ENCODE data around the gene CSF2RB. TPM values are rescaled to one million over a fixed set of nuclear protein-coding genes. Genes with fewer than 3 reads are reported as not detected.

The CSF2RB gene
- total RNA-seq, 1 donor from 2014 or later: not detected

DNA sequence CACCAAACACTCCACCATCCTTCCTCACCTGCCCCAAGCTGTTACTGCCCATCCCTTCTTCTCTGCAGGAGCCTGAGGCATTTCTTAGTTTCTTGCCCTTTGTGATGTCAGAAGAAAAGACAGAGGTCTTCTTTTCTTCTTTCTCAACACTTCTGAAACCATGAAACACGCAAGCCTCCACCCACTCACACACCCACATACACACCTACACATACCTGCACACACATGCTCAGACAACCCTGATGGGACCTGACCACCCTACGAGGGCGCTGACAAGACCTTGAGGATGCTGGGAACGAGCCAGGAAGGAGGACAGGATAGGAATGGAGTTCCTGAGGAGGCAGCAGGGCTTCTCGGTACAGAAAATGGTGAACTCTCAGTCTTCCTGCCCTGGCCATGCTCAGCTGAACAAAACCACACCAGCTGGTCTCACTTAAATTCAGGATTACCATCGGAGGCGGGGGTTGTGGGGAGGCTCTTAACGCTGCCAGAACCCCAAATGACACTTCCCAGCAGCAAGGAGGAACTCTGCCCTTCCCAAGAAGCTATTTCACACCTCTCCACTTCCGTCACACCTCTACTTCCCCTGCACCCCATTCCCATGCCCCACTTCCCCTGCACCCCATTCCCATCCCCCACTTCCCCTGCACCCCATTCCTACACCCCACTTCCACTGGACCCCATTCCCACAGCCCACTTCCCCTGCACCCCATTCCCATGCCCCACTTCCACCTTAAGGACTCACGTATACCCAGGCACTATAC is 41.0 kb downstream of the CSF2RB start:
- H3K27me3 ChIP-seq: no peaks in the 10 kb centered on the region
- no peak overlapping the region for H3K27ac Mint-ChIP-seq
- no peaks in the 10 kb centered on the region for H3K36me3 ChIP-seq
- no peak overlapping the region for H3K4me2 ChIP-seq
- peaks cover 14% of the 10 kb centered on the region for H3K27me3 Mint-ChIP-seq (ENCODE audit: insufficient read depth, low read depth)
- no peaks in the 10 kb centered on the region for H3F3A ChIP-seq (ENCODE audit: low read depth)
- peaks cover 8% of the 10 kb centered on the region for H3K9me3 Mint-ChIP-seq
- TF ChIP-seq CTCF (IDR thresholded peaks at IDR 0.05): no peak
- TF ChIP-seq EZH2 (IDR thresholded peaks at IDR 0.05): no peak
- TF ChIP-seq EZH2phosphoT487 (IDR thresholded peaks at IDR 0.05): no peak
- H3K9me3 ChIP-seq (ENCODE audit: low read depth): no peaks in the 10 kb centered on the region
- no peaks in the 10 kb centered on the region for H3K79me2 ChIP-seq (ENCODE audit: low read depth)
- H3K9ac ChIP-seq: no peak overlapping the region
- DNase-seq (ENCODE audit: low spot score): no peak
- no peak overlapping the region for H3K4me3 ChIP-seq
- H3K4me1 ChIP-seq: no peaks in the 10 kb centered on the region
- no peaks in the 10 kb centered on the region for H3K36me3 Mint-ChIP-seq
- H3K27ac ChIP-seq: no peak overlapping the region
- H3K4me1 Mint-ChIP-seq: no peaks in the 10 kb centered on the region
- H2AFZ ChIP-seq (replicated peaks): no peak overlapping the region
- no peaks in the 10 kb centered on the region for H4K20me1 ChIP-seq (ENCODE audit: low read depth)
- no peak overlapping the region for H3K4me3 Mint-ChIP-seq

GRCh38 chr22:36955691-36956090 is 42.3 kb downstream of the CSF2RB start:
- no peak overlapping the region for H3K4me3 Mint-ChIP-seq
- no peaks in the 10 kb centered on the region for H3K36me3 Mint-ChIP-seq
- H3K4me1 ChIP-seq: no peaks in the 10 kb centered on the region
- no peaks in the 10 kb centered on the region for H3K9me3 ChIP-seq (ENCODE audit: low read depth)
- H3K9me3 Mint-ChIP-seq: peaks cover 8% of the 10 kb centered on the region
- no peak overlapping the region for H3K4me2 ChIP-seq
- no peak overlapping the region for H3K27ac Mint-ChIP-seq
- no peaks in the 10 kb centered on the region for H3K27me3 ChIP-seq
- H3K79me2 ChIP-seq (ENCODE audit: low read depth): no peaks in the 10 kb centered on the region
- H3K27me3 Mint-ChIP-seq (ENCODE audit: insufficient read depth, low read depth): peaks cover 14% of the 10 kb centered on the region
- no peak overlapping the region for H3K27ac ChIP-seq
- no peak overlapping the region for H3K4me3 ChIP-seq
- H3K36me3 ChIP-seq: no peaks in the 10 kb centered on the region
- H2AFZ ChIP-seq (replicated peaks): no peak overlapping the region
- TF ChIP-seq CTCF (IDR thresholded peaks at IDR 0.05) (no peak), EZH2 (IDR thresholded peaks at IDR 0.05) (no peak), EZH2phosphoT487 (IDR thresholded peaks at IDR 0.05) (no peak)
- H3K4me1 Mint-ChIP-seq: no peaks in the 10 kb centered on the region
- no peak for DNase-seq (ENCODE audit: low spot score)
- H4K20me1 ChIP-seq (ENCODE audit: low read depth): no peaks in the 10 kb centered on the region
- no peak overlapping the region for H3K9ac ChIP-seq
- no peaks in the 10 kb centered on the region for H3F3A ChIP-seq (ENCODE audit: low read depth)

GRCh38 chr22:36958366-36958765 is 44.9 kb downstream of the CSF2RB start:
- no peak overlapping the region for H3K4me3 ChIP-seq
- Mint-ChIP-seq H3K27ac (no peak overlapping the region), H3K36me3 (no peaks in the 10 kb centered on the region), H3K4me3 (no peak overlapping the region), H3K9me3 (peaks cover 8% of the 10 kb centered on the region), H3K27me3 (ENCODE audit: insufficient read depth, low read depth) (peaks cover 8% of the 10 kb centered on the region), H3K4me1 (no peaks in the 10 kb centered on the region)
- H3K27ac ChIP-seq: no peak overlapping the region
- H3K9ac ChIP-seq: no peak overlapping the region
- H2AFZ ChIP-seq (replicated peaks): no peak overlapping the region
- TF ChIP-seq EZH2phosphoT487 (IDR thresholded peaks at IDR 0.05) (no peak), CTCF (IDR thresholded peaks at IDR 0.05) (no peak), EZH2 (IDR thresholded peaks at IDR 0.05) (no peak)
- H3K36me3 ChIP-seq: no peaks in the 10 kb centered on the region
- no peaks in the 10 kb centered on the region for H3K79me2 ChIP-seq (ENCODE audit: low read depth)
- H3F3A ChIP-seq (ENCODE audit: low read depth): peaks cover under 1% of the 10 kb centered on the region
- DNase-seq (ENCODE audit: low spot score): no peak
- no peaks in the 10 kb centered on the region for H3K4me1 ChIP-seq
- H3K4me2 ChIP-seq: no peak overlapping the region
- H4K20me1 ChIP-seq (ENCODE audit: low read depth): no peaks in the 10 kb centered on the region
- no peaks in the 10 kb centered on the region for H3K9me3 ChIP-seq (ENCODE audit: low read depth)
- no peaks in the 10 kb centered on the region for H3K27me3 ChIP-seq
